Measurements from ENCODE around the gene GRAPL. TPM values are rescaled to one million over a fixed set of nuclear protein-coding genes. Genes with fewer than 3 reads are reported as not detected.
"Not testable (repeated sequence)": the region's sequence is repeated elsewhere in the genome, so short reads cannot be mapped to it uniquely, and the experiment has no call there.

Gene GRAPL
- total and polyA plus RNA-seq, 2 of the 4 experiments (the other 2 are of a cell fraction), result not detected

GRCh38 chr17:19174422-19174821 lies 47.0 kb downstream of the GRAPL start:
- peak; percentile 36 for ATAC-seq (ENCODE audit: low read depth)
- H4K8ac ChIP-seq (ENCODE audit: low read depth in 2 of 2, low read length in 2 of 2); dilution Hi-C loops (cut with HindIII; ENCODE audit: low sequenced_read_pairs, unreplicated experiment): not testable (repeated sequence)

GRCh38 chr17:19175410-19175809 lies 48.0 kb downstream of the GRAPL start:
- H3K4me1 ChIP-seq (ENCODE audit: control insufficient read depth, insufficient read depth, low read length); H3K27ac ChIP-seq (ENCODE audit: insufficient read depth, low read length); H3K4ac ChIP-seq (ENCODE audit: low read depth, low read length); H3K9me3 ChIP-seq (ENCODE audit: control insufficient read depth, insufficient read depth, low read length); H3K79me1 ChIP-seq (ENCODE audit: low read depth in 1 of 2, low read length in 2 of 2); intact Hi-C loops (cut with micrococcal nuclease); H4K20me1 ChIP-seq (ENCODE audit: insufficient read depth, low read length); H2AFZ ChIP-seq (replicated peaks; ENCODE audit: low read length, poor library complexity); H3K9me1 ChIP-seq (ENCODE audit: insufficient read depth, low read length); H3K14ac ChIP-seq (replicated peaks; ENCODE audit: low read depth, low read length); H3K23ac ChIP-seq (ENCODE audit: low read depth, low read length); H3K18ac ChIP-seq (ENCODE audit: low read depth, low read length); POLR2A ChIA-PET (ENCODE audit: unreplicated experiment); H3K4me2 ChIP-seq (ENCODE audit: low read depth, low read length); in situ Hi-C loops (cut with MboI; ENCODE audit: low sequenced_read_pairs); BruUV-seq (replicated peaks); H2BK15ac ChIP-seq (ENCODE audit: low read depth, low read length); dilution Hi-C loops (cut with HindIII; ENCODE audit: low sequenced_read_pairs, unreplicated experiment); CTCF ChIA-PET; H3K27me3 ChIP-seq (ENCODE audit: control insufficient read depth, insufficient read depth, low read length); H3K56ac ChIP-seq (ENCODE audit: extremely low read depth, insufficient read depth, low read length); H2BK120ac ChIP-seq (ENCODE audit: low read depth, low read length); H2BK20ac ChIP-seq (ENCODE audit: low read depth, low read length); H4K5ac ChIP-seq (ENCODE audit: low read depth, low read length); DNase-seq; H3K9ac ChIP-seq (ENCODE audit: low read depth, low read length); H4K8ac ChIP-seq (ENCODE audit: low read depth in 2 of 2, low read length in 2 of 2); H3K4me3 ChIP-seq (ENCODE audit: insufficient read depth, low read depth, low read length); H2BK5ac ChIP-seq (ENCODE audit: low read depth, low read length, poor library complexity, severe bottlenecking); H4K91ac ChIP-seq (ENCODE audit: insufficient read depth, low read depth, low read length); H3K36me3 ChIP-seq (ENCODE audit: control insufficient read depth, insufficient read depth, low read length); H2AK5ac ChIP-seq (ENCODE audit: low read depth, low read length); H2AK9ac ChIP-seq (replicated peaks; ENCODE audit: low read depth, low read length, poor library complexity): not testable (repeated sequence)
- peak; percentile 97 for ATAC-seq (ENCODE audit: low read depth)
- WGBS, 2 experiments (ENCODE audit: extremely low coverage in 2 of 2, insufficient read length in 1 of 2), result no CpG with 5 or more reads among the region's 20 CpGs

More at GRCh38 chr17:19174422-19174821, 47.0 kb downstream of the GRAPL start:
- H3K14ac ChIP-seq (replicated peaks; ENCODE audit: low read depth, low read length); H4K5ac ChIP-seq (ENCODE audit: low read depth, low read length); in situ Hi-C loops (cut with MboI; ENCODE audit: low sequenced_read_pairs); H3K18ac ChIP-seq (ENCODE audit: low read depth, low read length); H2AK9ac ChIP-seq (replicated peaks; ENCODE audit: low read depth, low read length, poor library complexity); H3K36me3 ChIP-seq (ENCODE audit: control insufficient read depth, insufficient read depth, low read length); H2BK120ac ChIP-seq (ENCODE audit: low read depth, low read length); H3K9ac ChIP-seq (ENCODE audit: low read depth, low read length); H2BK5ac ChIP-seq (ENCODE audit: low read depth, low read length, poor library complexity, severe bottlenecking); H4K20me1 ChIP-seq (ENCODE audit: insufficient read depth, low read length); H3K79me1 ChIP-seq (ENCODE audit: low read depth in 1 of 2, low read length in 2 of 2); H3K4me3 ChIP-seq (ENCODE audit: insufficient read depth, low read depth, low read length); H2AFZ ChIP-seq (replicated peaks; ENCODE audit: low read length, poor library complexity); CTCF ChIA-PET; H3K56ac ChIP-seq (ENCODE audit: extremely low read depth, insufficient read depth, low read length); POLR2A ChIA-PET (ENCODE audit: unreplicated experiment); H3K4ac ChIP-seq (ENCODE audit: low read depth, low read length); H3K27ac ChIP-seq (ENCODE audit: insufficient read depth, low read length); H2AK5ac ChIP-seq (ENCODE audit: low read depth, low read length); intact Hi-C loops (cut with micrococcal nuclease); H3K9me1 ChIP-seq (ENCODE audit: insufficient read depth, low read length); H4K91ac ChIP-seq (ENCODE audit: insufficient read depth, low read depth, low read length); H3K27me3 ChIP-seq (ENCODE audit: control insufficient read depth, insufficient read depth, low read length); H3K9me3 ChIP-seq (ENCODE audit: control insufficient read depth, insufficient read depth, low read length); BruUV-seq (replicated peaks); H2BK20ac ChIP-seq (ENCODE audit: low read depth, low read length); H3K4me2 ChIP-seq (ENCODE audit: low read depth, low read length); H3K4me1 ChIP-seq (ENCODE audit: control insufficient read depth, insufficient read depth, low read length); H3K23ac ChIP-seq (ENCODE audit: low read depth, low read length); H2BK15ac ChIP-seq (ENCODE audit: low read depth, low read length); DNase-seq: not testable (repeated sequence)
- WGBS, 2 experiments (ENCODE audit: extremely low coverage in 2 of 2, insufficient read length in 1 of 2), result no CpG with 5 or more reads among the region's 3 CpGs

Measured in IMR-90 (cell line).